HFF-Myc (cell line): ENCODE data around the gene IL1RAPL1.

Experiments
- DNase-seq: peaks from one replicate; pipeline ENCODE4 v3.0.0-alpha.2; 2011; ENCODE audit warnings: low read depth; ENCODE audit errors: extremely low read depth
- H3K4me3 ChIP-seq: replicated peaks from 2 replicates; pipeline ENCODE4 v1.5.1; 2011; ENCODE audit warnings: low read depth, mild to moderate bottlenecking, control low read depth, low read length
- CTCF ChIP-seq: IDR thresholded peaks from 2 replicates; pipeline ENCODE4 v1.5.1; 2012; ENCODE audit warnings: mild to moderate bottlenecking, low read depth, low read length, control low read depth; ENCODE audit errors: missing control alignments

Gene IL1RAPL1

GRCh38 chrX:29867971-29868370 is 1280.7 kb downstream of the IL1RAPL1 start:
- DNase-seq: no peak
- no peak overlapping the region for H3K4me3 ChIP-seq
- no peak for TF ChIP-seq CTCF

- TF ChIP-seq CTCF: no peak
- no peak overlapping the region for H3K4me3 ChIP-seq
- DNase-seq: no peak
These were observed 1282.6 kb downstream of the IL1RAPL1 start for GRCh38 chrX:29869837-29870236.

- no peak for TF ChIP-seq CTCF
- no peak for DNase-seq
These were observed 1283.4 kb downstream of the IL1RAPL1 start for GRCh38 chrX:29870608-29871007.

GRCh38 chrX:29872831-29873230 is 1285.6 kb downstream of the IL1RAPL1 start:
- TF ChIP-seq CTCF: no peak
- no peak for DNase-seq
- no peak overlapping the region for H3K4me3 ChIP-seq

More at GRCh38 chrX:29870608-29871007, 1283.4 kb downstream of the IL1RAPL1 start:
- H3K4me3 ChIP-seq: no peak overlapping the region

GRCh38 chrX:29876733-29877132 is 1289.5 kb downstream of the IL1RAPL1 start:
- TF ChIP-seq CTCF: no peak
- no peak for DNase-seq
- no peak overlapping the region for H3K4me3 ChIP-seq

- DNase-seq: no peak
- H3K4me3 ChIP-seq: no peak overlapping the region
- no peak for TF ChIP-seq CTCF
These were observed 1293.7 kb downstream of the IL1RAPL1 start for GRCh38 chrX:29880977-29881376.

GRCh38 chrX:29890004-29890403 is 1302.8 kb downstream of the IL1RAPL1 start:
- DNase-seq: no peak
- H3K4me3 ChIP-seq: no peak overlapping the region
- TF ChIP-seq CTCF: no peak
